WTC11 (cell line): Measurements from ENCODE around the gene SH3RF2.

Experiments
- ATF3 ChIP-seq: sonication (generic); formaldehyde crosslinking; conservative IDR thresholded peaks from 2 replicates; pipeline ENCODE4 v1.8.1; 2022; ENCODE audit warnings: mild to moderate bottlenecking, missing genetic modification reagents
- CTCF ChIP-seq: fragments of 200-600 bp; IDR thresholded peaks from 2 replicates; pipeline ENCODE4 v1.8.0; 2022; ENCODE audit warnings: antibody characterized with exemption
- ELF4 ChIP-seq: sonication (generic); formaldehyde crosslinking; IDR thresholded peaks from 2 replicates; pipeline ENCODE4 v1.8.1; 2022; ENCODE audit warnings: low read depth, mild to moderate bottlenecking, moderate library complexity, missing genetic modification reagents
- FOXP1 ChIP-seq: sonication (generic); formaldehyde crosslinking; IDR thresholded peaks from 2 replicates; pipeline ENCODE4 v1.8.0; 2022; ENCODE audit warnings: missing genetic modification reagents, mild to moderate bottlenecking, moderate library complexity, borderline replicate concordance
- PRDM15 ChIP-seq: sonication (generic); formaldehyde crosslinking; IDR thresholded peaks from 2 replicates; pipeline ENCODE4 v1.8.0; 2022; ENCODE audit warnings: missing genetic modification reagents
- SP1 ChIP-seq: sonication (generic); formaldehyde crosslinking; conservative IDR thresholded peaks from 2 replicates; pipeline ENCODE4 v1.8.1; 2022; ENCODE audit warnings: missing genetic modification reagents
- TEAD4 ChIP-seq: sonication (generic); formaldehyde crosslinking; IDR thresholded peaks from 2 replicates; pipeline ENCODE4 v1.8.0; 2022; ENCODE audit warnings: mild to moderate bottlenecking, missing genetic modification reagents
- USF2 ChIP-seq: sonication (generic); formaldehyde crosslinking; IDR thresholded peaks from 2 replicates; pipeline ENCODE4 v1.8.1; 2023; ENCODE audit warnings: mild to moderate bottlenecking, missing genetic modification reagents, moderate library complexity
- ZBTB21 ChIP-seq: sonication (generic); formaldehyde crosslinking; IDR thresholded peaks from 2 replicates; pipeline ENCODE4 v1.8.1; 2023; ENCODE audit warnings: mild to moderate bottlenecking, missing genetic modification reagents, borderline replicate concordance

- no peak for TF ChIP-seq CTCF
- TF ChIP-seq USF2 (CRISPR knock-in tag): no peak
- no peak for TF ChIP-seq ATF3
- no peak for TF ChIP-seq PRDM15 (CRISPR knock-in tag)
- TF ChIP-seq SP1 (CRISPR knock-in tag): no peak
- TF ChIP-seq ELF4: no peak
- TF ChIP-seq TEAD4 (CRISPR knock-in tag): no peak
- no peak for TF ChIP-seq FOXP1 (CRISPR knock-in tag)
- no peak for TF ChIP-seq ZBTB21 (CRISPR knock-in tag)
Observed at GRCh38 chr5:145946112-145946861, 9.9 kb downstream of the SH3RF2 start.
